A673 (cell line): ENCODE results near the gene SLC25A38. TPM values are rescaled to one million over a fixed set of nuclear protein-coding genes. Genes with fewer than 3 reads are reported as not detected.

ENCODE experiments used
- BruUV-seq: library from RNA; stranded (reverse); fragments of 400-500 nt; replicated peaks from 2 replicates; lab custom pipeline; 2021; lab: Mats Ljungman, UMichigan
- CTCF ChIA-PET: fragments of 300-600 bp; sonication (Branson Sonifier 250); formaldehyde crosslinking; loops from one replicate; lab custom pipeline; 2022; ENCODE audit warnings: antibody characterized with exemption; lab: Charles Lee
- POLR2A ChIA-PET: fragments of 300-600 bp; sonication (Branson Sonifier 250); formaldehyde crosslinking; loops from one replicate; lab custom pipeline; 2022; ENCODE audit warnings: antibody characterized with exemption; ENCODE audit not compliant: low non-redundant PET; lab: Charles Lee
- DNase-seq: peaks from one replicate; pipeline ENCODE4 v3.0.0-alpha.2; 2015; ENCODE audit warnings: low spot score
- H3K27ac ChIP-seq: fragments of 200-600 bp; sonication (generic); 2 replicates; pipeline ENCODE4 v1.5.1; 2016; ENCODE audit warnings: mixed run types, low read depth, mild to moderate bottlenecking, mixed read lengths, antibody characterized with exemption, low read length; ENCODE audit not compliant: poor library complexity, severe bottlenecking
- H3K27me3 ChIP-seq: fragments of 200-600 bp; sonication (generic); replicated peaks from 2 replicates; pipeline ENCODE4 v1.6.1; 2017; ENCODE audit warnings: mixed run types, low read depth, mild to moderate bottlenecking, mixed read lengths, antibody characterized with exemption, low read length; ENCODE audit not compliant: insufficient read depth, poor library complexity
- H3K36me3 ChIP-seq: fragments of 200-600 bp; sonication (generic); 2 replicates; pipeline ENCODE4 v1.6.1; 2016; ENCODE audit warnings: mixed run types, mild to moderate bottlenecking, mixed read lengths, antibody characterized with exemption, low read length; ENCODE audit not compliant: insufficient read depth, poor library complexity, severe bottlenecking
- H3K4me1 ChIP-seq: fragments of 200-600 bp; sonication (generic); 2 replicates; pipeline ENCODE4 v1.6.1; 2017; ENCODE audit warnings: mixed run types, mild to moderate bottlenecking, mixed read lengths, antibody characterized with exemption, low read length; ENCODE audit not compliant: insufficient read depth, poor library complexity, severe bottlenecking
- H3K4me3 ChIP-seq: fragments of 200-600 bp; sonication (generic); 2 replicates; pipeline ENCODE4 v1.5.1; 2016; ENCODE audit warnings: low read depth, mixed run types, mild to moderate bottlenecking, mixed read lengths, low read length; ENCODE audit not compliant: poor library complexity, severe bottlenecking
- H3K9me3 ChIP-seq: fragments of 200-600 bp; sonication (generic); 2 replicates; pipeline ENCODE4 v1.6.1; 2016; ENCODE audit warnings: mixed run types, low read depth, mild to moderate bottlenecking, mixed read lengths, antibody characterized with exemption, low read length; ENCODE audit not compliant: poor library complexity, severe bottlenecking
- CTCF ChIP-seq: fragments of 300-800, 200-600 bp; sonication (generic); conservative IDR thresholded peaks from 2 replicates; pipeline ENCODE4 v1.5.1; 2017; ENCODE audit warnings: low read depth, mild to moderate bottlenecking, antibody characterized with exemption, low read length, moderate library complexity, mixed read lengths
- EZH2 ChIP-seq: fragments of 200-600 bp; sonication (generic); IDR thresholded peaks from 2 replicates; pipeline ENCODE4 v1.6.1; 2017; ENCODE audit warnings: borderline replicate concordance, low read depth, mild to moderate bottlenecking, mixed read lengths, antibody characterized with exemption, low read length; ENCODE audit not compliant: poor library complexity, severe bottlenecking
- intact Hi-C: fragments of 100-400 bp; cut with micrococcal nuclease; formaldehyde crosslinking; loops from one replicate; pipeline ENCODE4 v1.10.0; 2022; ENCODE audit not compliant: unreplicated experiment
- total RNA-seq: library from RNA; stranded (reverse); gene quantifications from 2 replicates; pipeline ENCODE4 v1.2.3, GENCODE V29; 2021

The SLC25A38 gene
- total RNA-seq, 1 experiment from 2014 or later, result 13.7 TPM

- CTCF ChIA-PET, result no interaction called here
- POLR2A ChIA-PET, result no interaction called here
- Histone ChIP-seq H3K9me3 (no peaks in the 10 kb centered on the region), H3K27me3 (no peaks in the 10 kb centered on the region), H3K4me3 (no peak overlapping the region), H3K4me1 (no peaks in the 10 kb centered on the region), H3K36me3 (no peaks in the 10 kb centered on the region), H3K27ac (peak overlapping the region; percentile 23)
- intact Hi-C loops, result no loop called here
- BruUV-seq, result no TSS peak
- DNase-seq, result no peak
- TF ChIP-seq EZH2 (no peak), CTCF (no peak)
Observed at GRCh38 chr3:39438880-39439279, 55.7 kb downstream of the SLC25A38 start.

- TF ChIP-seq EZH2 (no peak), CTCF (no peak)
- intact Hi-C loops, result no loop called here
- no peaks in the 10 kb centered on the region for H3K4me1 ChIP-seq
- no peak for DNase-seq
- H3K27ac ChIP-seq, result no peak overlapping the region
- no peaks in the 10 kb centered on the region for H3K9me3 ChIP-seq
- CTCF ChIA-PET, result no interaction called here
- POLR2A ChIA-PET, result no interaction called here
- no peak overlapping the region for H3K4me3 ChIP-seq
- H3K27me3 ChIP-seq, result no peaks in the 10 kb centered on the region
- H3K36me3 ChIP-seq, result no peaks in the 10 kb centered on the region
- BruUV-seq, result no TSS peak
Observed at GRCh38 chr3:39440316-39440715, 57.1 kb downstream of the SLC25A38 start.

- Histone ChIP-seq H3K36me3 (no peaks in the 10 kb centered on the region), H3K9me3 (no peaks in the 10 kb centered on the region), H3K4me3 (no peak overlapping the region), H3K27ac (no peak overlapping the region), H3K4me1 (no peaks in the 10 kb centered on the region), H3K27me3 (no peaks in the 10 kb centered on the region)
- TF ChIP-seq CTCF (no peak), EZH2 (no peak)
- BruUV-seq, result no TSS peak
- POLR2A ChIA-PET, result no interaction called here
- intact Hi-C loops, result no loop called here
- CTCF ChIA-PET, result no interaction called here
- DNase-seq, result peak; percentile 6
Observed at GRCh38 chr3:39443530-39443929, 60.4 kb downstream of the SLC25A38 start.
